Hematopoietic multipotent progenitor cell treated with erythropoietin and hydrocortisone succinate and interleukin-3 and kit ligand, for 17 days (in vitro differentiated cells): Measurements from ENCODE around the gene LRP5.
A peak's percentile ranks its signal among the peaks of the same experiment; 100 is the strongest.

Experiments
- DNase-seq: peaks from one replicate; pipeline ENCODE4 v3.0.0-alpha.2; 2015; ENCODE audit warnings: low spot score

The LRP5 gene

GRCh38 chr11:68309621-68310185, 2.7 kb upstream of the LRP5 start:
- DNase-seq = no peak

DNA sequence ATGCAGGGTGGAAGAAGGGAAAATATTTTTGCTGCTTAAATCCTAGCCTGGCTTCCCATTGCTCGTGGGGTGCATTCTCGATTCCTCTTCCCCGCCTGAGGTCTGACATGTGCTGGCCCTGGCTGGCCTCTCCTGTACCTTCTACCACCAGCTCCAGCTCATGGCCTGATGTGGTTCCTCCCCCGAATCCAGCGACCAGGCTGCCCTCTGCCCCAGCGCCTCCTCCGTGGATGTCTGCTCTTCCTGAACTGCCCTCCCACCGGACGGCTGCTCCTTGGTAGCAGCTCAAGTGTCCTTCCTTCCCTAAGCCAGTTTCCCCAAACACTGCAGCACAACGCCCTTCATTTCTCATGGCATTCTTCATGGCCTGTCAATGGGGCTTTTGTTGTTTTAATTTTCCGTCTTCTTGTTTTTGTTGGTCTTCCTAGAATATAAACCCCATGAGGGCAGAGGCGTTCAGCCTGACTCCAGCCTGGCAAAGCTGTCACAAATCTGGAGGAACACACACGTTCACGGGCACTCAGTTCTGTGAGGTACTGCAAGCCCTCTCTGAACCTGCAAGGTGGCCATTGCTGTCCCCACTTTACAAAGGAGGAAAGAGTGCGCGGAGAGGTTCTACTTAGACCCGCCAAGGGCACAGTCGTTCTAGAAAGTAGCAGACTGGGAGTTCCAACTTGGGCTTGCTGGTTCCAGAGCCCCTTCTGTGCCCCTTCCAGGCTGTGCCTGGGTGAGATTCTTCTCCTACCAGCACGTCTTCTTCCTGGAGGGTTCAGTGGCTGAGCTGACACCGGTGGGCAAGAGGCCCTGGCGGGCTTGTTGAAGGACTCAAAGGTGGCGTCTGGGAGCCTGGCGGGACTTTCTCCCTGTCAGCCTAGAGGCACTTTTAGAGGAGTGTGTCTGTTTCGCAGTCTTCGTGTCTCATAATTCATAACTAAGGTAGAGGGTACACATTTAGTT, 953 bp upstream of the LRP5 start:
- no peak for DNase-seq

DNA sequence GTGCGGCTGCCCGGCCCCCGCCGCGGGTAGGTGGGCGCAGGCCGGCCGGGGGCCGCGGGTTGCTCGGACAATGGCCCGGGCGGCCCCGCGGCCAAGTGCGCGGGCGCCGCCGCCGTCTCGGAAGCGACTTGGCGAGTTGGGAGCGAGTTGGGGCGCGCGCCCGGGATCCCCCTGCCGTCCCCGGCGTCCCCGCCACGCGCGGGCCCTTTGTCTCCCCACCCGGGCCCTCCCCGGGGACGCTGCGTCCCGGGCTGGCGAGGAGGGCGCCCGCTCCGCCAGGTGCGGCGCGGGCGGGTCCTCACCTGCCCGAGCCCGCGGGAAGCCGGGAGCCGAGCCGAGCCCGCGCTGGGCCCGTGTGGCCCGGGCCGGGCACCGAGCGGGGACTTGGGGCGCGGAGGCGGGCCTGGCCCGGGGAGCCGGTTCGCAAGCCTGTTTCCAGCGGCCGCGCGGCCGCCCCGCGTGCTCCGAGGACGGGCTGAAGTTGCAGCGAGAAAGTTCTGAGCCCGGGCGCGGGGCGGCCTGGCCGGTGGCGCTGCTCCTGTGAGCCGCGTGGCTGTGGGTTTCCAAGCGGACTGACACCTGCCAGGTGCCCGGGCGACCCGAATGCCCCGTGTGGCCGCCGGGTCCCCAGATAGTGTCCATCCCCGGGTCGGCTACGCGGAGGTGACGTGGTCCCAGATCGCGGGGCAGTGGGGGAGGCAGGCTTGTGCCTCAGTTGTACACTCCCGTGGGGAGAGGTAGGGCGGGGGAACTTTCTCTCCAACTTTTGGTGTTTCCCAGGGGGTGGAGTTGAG, 586 bp downstream of the LRP5 start:
- DNase-seq = no peak

GRCh38 chr11:68313574-68314202, 1.3 kb downstream of the LRP5 start:
- DNase-seq = peak; percentile 17

DNA sequence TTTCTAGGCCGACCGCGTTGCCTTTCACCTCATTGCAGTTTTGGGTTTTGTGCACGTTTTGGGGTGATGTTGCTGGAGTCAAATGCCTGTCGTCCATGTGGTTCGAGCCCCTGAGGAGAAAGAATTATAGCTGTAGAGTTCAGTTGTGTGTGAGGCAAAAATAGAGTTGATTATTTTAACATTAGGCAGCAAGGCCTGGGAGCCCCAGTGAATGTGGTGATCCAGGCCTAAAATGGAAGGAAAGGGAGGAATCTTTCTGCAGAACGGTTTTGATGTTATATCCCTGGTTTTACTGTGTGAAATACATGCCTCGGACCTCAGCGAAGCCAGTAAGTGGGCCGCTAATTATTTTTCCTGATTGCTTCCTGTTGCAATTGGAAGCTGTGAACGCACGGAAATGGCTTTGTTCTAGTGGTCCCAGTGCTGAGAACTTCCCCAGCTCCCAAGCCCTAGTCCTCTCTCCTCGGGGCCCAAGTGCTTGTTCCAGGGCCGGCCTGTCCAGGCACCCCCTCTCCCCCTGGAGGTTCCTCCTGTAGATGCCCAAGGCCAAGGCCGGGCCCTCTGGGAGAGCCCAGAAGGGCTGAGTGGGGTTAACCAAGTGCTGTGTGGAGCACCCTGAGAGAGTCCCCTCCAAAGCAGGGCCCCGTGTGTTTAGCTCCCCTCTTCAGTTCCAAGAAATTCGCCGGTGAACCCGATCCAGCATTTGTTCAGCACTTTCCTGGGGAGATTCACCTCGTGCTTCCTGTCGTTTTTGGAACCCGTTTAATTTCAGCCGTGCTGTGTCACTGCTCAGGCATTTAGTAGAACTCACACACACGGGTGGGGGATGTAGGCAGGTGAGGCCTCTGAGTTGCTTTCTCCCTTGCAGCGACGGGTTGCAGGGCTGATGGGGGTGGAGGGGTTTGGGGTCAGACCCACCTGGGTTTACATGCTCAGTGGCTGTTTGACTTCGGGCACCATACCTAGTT, 2.1 kb downstream of the LRP5 start:
- peak; percentile 30 for DNase-seq

DNA sequence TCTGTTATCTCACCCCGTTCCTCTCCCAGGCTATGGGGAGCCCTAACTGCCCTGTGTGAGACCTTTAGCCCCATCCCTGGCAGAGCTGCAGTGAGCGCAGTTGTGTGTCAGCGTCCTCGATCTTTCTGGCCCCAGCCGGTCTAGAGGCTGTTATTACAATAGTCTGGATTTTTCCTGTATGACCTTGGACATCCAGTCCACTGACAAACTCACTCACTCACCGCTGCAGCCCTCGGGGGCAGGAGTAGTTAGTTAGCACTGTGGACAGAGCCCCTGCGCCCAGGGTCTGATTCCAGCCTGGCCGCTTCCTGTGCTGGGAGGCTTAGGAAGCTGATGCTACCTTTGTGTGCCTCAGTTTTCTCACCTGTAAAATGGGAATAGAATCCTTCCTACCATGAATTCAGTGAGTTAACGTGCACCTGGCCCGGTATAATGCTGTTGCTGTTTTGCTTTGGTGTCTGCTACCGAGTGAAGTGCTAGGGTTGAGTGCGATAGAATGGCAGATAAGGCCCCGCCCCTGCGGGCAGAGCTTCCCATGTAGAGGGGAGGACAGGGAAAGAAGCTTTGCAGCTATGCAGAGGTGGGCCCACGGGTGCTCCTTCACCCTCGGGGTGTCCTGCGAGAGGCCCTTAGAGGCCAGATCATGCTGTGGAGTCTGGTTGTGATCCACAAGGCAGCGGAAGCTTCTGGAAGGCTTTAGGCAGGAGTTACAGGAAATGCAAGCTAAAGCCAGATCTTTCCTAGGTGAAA, 3.0 kb downstream of the LRP5 start:
- DNase-seq = no peak

- DNase-seq = no peak
These were observed 4.9 kb downstream of the LRP5 start for GRCh38 chr11:68317147-68317785.

GRCh38 chr11:68321293-68322051, 9.1 kb downstream of the LRP5 start:
- no peak for DNase-seq

DNA sequence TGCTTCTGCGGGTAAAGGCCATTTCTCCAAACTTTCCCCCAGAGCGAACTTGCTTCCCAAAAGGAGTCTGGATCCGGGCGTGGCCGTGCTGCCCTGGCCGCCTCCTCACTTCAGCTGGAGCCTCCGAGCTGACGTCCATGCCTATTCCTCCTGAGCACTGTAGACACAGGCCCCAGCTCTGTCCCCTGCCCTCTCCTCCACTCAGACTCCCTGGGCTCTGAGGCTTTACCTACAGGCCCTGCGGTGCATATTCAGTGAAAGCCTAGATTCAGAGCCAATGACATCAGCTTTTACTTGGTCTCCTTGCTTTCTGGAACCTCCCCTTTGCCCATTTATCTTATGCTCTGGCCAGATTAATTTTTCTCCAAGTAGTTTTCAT, 9.7 kb downstream of the LRP5 start:
- no peak for DNase-seq

DNA sequence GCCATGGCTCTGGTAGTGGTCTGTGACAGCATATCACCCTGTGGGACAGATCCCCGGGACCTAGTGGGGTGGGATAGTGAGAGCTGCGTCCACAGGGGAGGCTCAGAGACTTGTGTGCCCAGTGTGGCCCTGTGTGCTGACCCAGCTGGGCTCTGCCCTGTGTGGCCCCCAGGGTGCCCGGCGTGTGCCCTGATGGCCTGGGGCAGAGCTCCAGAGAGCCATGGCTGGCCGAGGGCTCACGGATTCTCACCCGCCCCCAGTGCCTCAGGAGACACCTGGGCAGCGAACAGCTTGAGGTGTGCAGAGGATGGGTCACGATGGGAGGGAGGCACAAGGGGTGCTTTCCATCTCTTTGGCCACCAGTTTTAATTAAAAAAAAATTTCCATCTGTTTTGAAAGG, 11.8 kb downstream of the LRP5 start:
- no peak for DNase-seq

GRCh38 chr11:68324695-68325094, 12.3 kb downstream of the LRP5 start:
- DNase-seq = no peak

GRCh38 chr11:68325183-68325906, 13.0 kb downstream of the LRP5 start:
- no peak for DNase-seq

DNA sequence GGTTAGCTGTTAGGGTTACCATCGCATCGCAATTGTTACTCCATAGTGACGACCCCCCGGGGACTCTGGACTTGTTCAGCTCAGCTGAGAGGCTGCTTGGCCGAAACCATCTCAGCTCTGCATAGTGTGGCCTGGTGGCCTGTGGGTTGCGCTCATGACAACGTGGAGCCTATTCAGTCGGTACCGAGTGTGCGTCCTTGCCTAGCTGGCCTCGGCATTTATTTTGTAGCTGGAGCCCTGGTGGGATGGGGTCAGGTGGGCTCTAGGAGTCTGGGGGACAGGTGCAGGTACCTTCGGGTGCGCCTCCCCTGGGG, 13.5 kb downstream of the LRP5 start:
- DNase-seq = no peak

- DNase-seq = no peak
These were observed 14.2 kb downstream of the LRP5 start for GRCh38 chr11:68326334-68327215.

GRCh38 chr11:68327586-68328370, 15.4 kb downstream of the LRP5 start:
- no peak for DNase-seq

DNA sequence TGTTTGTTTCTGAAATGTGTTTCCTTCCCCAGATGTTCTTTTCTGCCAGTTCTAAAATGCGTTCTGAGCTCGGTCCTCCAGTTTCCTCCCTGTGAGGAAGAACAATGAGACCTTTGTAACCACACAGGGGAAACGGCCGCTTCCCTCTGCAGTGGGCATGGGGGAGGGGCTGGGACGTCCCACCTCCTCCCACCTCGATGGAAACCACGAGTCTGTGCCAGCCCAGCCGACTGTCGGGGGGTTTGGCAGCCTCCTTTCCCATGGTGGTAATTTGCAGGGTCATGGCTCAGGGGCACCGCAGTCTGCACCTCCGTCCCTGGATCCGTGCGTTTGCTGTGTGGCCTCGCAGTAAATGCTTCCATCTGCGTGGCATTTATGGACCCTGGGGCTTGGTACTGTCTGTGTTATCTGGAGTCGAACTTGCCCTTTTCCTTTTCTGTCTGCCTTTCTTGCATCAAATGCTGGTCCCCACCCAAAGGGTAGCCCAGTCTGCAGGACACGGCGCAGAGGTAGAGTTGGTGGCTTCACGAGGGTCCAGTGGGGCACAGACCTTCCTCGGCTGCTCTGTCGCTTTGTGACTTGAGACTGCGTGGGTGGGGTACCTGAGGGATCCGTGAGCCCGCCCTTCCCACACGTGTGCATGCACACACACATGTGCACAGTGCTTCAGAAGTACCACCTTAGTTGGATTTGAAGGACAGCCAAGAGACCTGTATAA, 16.1 kb downstream of the LRP5 start:
- DNase-seq = no peak
